Thyroid gland (tissue), 4 donors: ENCODE data around the gene CASS4.

Experiments used
- POLR2A ChIP-seq, 2 donors: fragments of 450-650 bp; IDR thresholded peaks; one replicate each; pipeline ENCODE4 v1.6.1; 2017; ENCODE audit warnings: antibody characterized with exemption in 2 of 2, mild to moderate bottlenecking in 2 of 2, moderate library complexity in 1 of 2
- TF ChIP-seq, protein P1 (sequence below), 6 experiments: fragments of 200-600 bp in 3 of 6; fragments of 450-650 bp in 3 of 6; sonication (generic) in 3 of 6; IDR thresholded peaks; one replicate each; pipeline ENCODE4 v1.5.1; 2016 to 2019; ENCODE audit warnings: antibody characterized with exemption in 6 of 6, mild to moderate bottlenecking in 2 of 6, inconsistent platforms in 1 of 6, moderate library complexity in 1 of 6

DNA sequence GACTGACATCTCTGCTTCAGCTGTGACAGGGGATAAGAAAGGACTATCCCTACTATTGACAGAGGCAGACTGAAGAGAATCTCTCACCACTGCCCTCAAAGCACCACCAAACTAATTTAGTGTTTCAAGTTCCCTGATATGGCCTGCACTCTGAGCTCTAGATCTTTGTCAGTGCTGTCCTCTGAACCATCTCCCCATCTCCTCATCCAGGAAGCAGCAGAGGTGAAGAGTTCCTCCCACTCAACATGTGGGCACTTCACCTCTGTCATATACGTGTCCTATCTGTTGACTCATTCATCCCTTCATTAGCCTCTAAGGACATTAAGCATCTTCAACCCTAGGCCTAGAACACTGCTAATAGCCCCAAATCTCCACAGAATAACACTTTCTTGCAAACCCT, 39.2 kb upstream of the CASS4 start:
- no peak for TF ChIP-seq POLR2A (IDR thresholded peaks at IDR 0.05)
- TF ChIP-seq, protein P1, sequence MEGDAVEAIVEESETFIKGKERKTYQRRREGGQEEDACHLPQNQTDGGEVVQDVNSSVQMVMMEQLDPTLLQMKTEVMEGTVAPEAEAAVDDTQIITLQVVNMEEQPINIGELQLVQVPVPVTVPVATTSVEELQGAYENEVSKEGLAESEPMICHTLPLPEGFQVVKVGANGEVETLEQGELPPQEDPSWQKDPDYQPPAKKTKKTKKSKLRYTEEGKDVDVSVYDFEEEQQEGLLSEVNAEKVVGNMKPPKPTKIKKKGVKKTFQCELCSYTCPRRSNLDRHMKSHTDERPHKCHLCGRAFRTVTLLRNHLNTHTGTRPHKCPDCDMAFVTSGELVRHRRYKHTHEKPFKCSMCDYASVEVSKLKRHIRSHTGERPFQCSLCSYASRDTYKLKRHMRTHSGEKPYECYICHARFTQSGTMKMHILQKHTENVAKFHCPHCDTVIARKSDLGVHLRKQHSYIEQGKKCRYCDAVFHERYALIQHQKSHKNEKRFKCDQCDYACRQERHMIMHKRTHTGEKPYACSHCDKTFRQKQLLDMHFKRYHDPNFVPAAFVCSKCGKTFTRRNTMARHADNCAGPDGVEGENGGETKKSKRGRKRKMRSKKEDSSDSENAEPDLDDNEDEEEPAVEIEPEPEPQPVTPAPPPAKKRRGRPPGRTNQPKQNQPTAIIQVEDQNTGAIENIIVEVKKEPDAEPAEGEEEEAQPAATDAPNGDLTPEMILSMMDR (IDR thresholded peaks at IDR 0.05): no peak
